Fibroblast of the conjunctiva (primary cell): ENCODE data around the gene WDR37.
"Not testable (repeated sequence)": the region's sequence is repeated elsewhere in the genome, so short reads cannot be mapped to it uniquely, and the experiment has no call there.

Experiments
- DNase-seq: peaks from one replicate; pipeline ENCODE4 v3.0.0-alpha.2; 2010; ENCODE audit warnings: low read depth

Gene WDR37

GRCh38 chr10:1153805-1154351 is 97.7 kb downstream of the WDR37 start:
- DNase-seq, result no peak

- DNase-seq, result no peak
Measured at GRCh38 chr10:1154531-1155295, 98.5 kb downstream of the WDR37 start.

- no peak for DNase-seq
Measured at GRCh38 chr10:1155791-1156615, 99.8 kb downstream of the WDR37 start.

- no peak for DNase-seq
Measured at GRCh38 chr10:1156616-1156886, 100.4 kb downstream of the WDR37 start.

GRCh38 chr10:1156921-1157614 is 100.9 kb downstream of the WDR37 start:
- no peak for DNase-seq

- no peak for DNase-seq
Measured at GRCh38 chr10:1157615-1157933, 101.4 kb downstream of the WDR37 start.

GRCh38 chr10:1158066-1158465 is 101.9 kb downstream of the WDR37 start:
- DNase-seq, result no peak

GRCh38 chr10:1158536-1158935 is 102.4 kb downstream of the WDR37 start:
- DNase-seq, result not testable (repeated sequence)

- no peak for DNase-seq
Measured at GRCh38 chr10:1159131-1160061, 103.2 kb downstream of the WDR37 start.

- no peak for DNase-seq
Measured at GRCh38 chr10:1160561-1161314, 104.6 kb downstream of the WDR37 start.

- DNase-seq, result not testable (repeated sequence)
Measured at GRCh38 chr10:1161315-1161673, 105.1 kb downstream of the WDR37 start.

- no peak for DNase-seq
Measured at GRCh38 chr10:1162481-1163203, 106.5 kb downstream of the WDR37 start.

- DNase-seq, result no peak
Measured at GRCh38 chr10:1163204-1163660, 107.0 kb downstream of the WDR37 start.

GRCh38 chr10:1163831-1164230 is 107.6 kb downstream of the WDR37 start:
- no peak for DNase-seq

GRCh38 chr10:1166101-1166827 is 110.1 kb downstream of the WDR37 start:
- no peak for DNase-seq

GRCh38 chr10:1166828-1167275 is 110.7 kb downstream of the WDR37 start:
- DNase-seq, result no peak

- DNase-seq, result no peak
Measured at GRCh38 chr10:1168763-1169162, 112.6 kb downstream of the WDR37 start.

- no peak for DNase-seq
Measured at GRCh38 chr10:1169186-1169885, 113.2 kb downstream of the WDR37 start.
